Ascending aorta (tissue), 2 donors: ENCODE measurements around the gene CASP9. TPM values are rescaled to one million over a fixed set of nuclear protein-coding genes. Genes with fewer than 3 reads are reported as not detected.
"Not testable (repeated sequence)": the region's sequence is repeated elsewhere in the genome, so short reads cannot be mapped to it uniquely, and the experiment has no call there.

Experiments used
- DNase-seq, 2 donors: peaks; one replicate each; pipeline ENCODE4 v3.0.0-alpha.2; 2019; ENCODE audit warnings: low spot score in 2 of 2
- H3K27ac ChIP-seq, 2 donors: fragments of 200-600 bp; sonication (generic); one replicate each; pipeline ENCODE4 v1.5.1; 2016 to 2017; ENCODE audit warnings: mild to moderate bottlenecking in 1 of 2
- H3K27me3 ChIP-seq: fragments of 200-600 bp; sonication (generic); one replicate; pipeline ENCODE4 v1.5.1; 2017
- H3K36me3 ChIP-seq, 2 donors: fragments of 200-600 bp; sonication (generic); one replicate each; pipeline ENCODE4 v1.5.1; 2016
- H3K4me1 ChIP-seq, 2 donors: fragments of 200-600 bp; sonication (generic); one replicate each; pipeline ENCODE4 v1.5.1; 2016 to 2017; ENCODE audit warnings: mild to moderate bottlenecking in 1 of 2
- H3K4me3 ChIP-seq, 2 donors: fragments of 200-600 bp; sonication (generic); one replicate each; pipeline ENCODE4 v1.5.1; 2016 to 2017; ENCODE audit warnings: mild to moderate bottlenecking in 1 of 2
- H3K9me3 ChIP-seq, 2 donors: fragments of 200-600 bp; sonication (generic); one replicate each; pipeline ENCODE4 v1.5.1; 2016
- intact Hi-C: fragments of 100-400 bp; cut with DNase I; formaldehyde crosslinking; loops from one replicate; pipeline ENCODE4 v1.15.1; 2023
- total RNA-seq: library from RNA; depleted of rRNA; stranded (reverse); fragments of >200 nt; gene quantifications from one replicate; pipeline ENCODE4 v1.1.0, GENCODE V29; 2016
- TF ChIP-seq, protein P1 (sequence below), 3 experiments: fragments of 200-600 bp in 2 of 3; fragments of 450-650 bp in 1 of 3; sonication (generic) in 2 of 3; IDR thresholded peaks; one replicate each; pipeline ENCODE4 v1.5.1; 2016 to 2019; ENCODE audit warnings: antibody characterized with exemption in 3 of 3, mild to moderate bottlenecking in 1 of 3, moderate library complexity in 1 of 3

CASP9 gene
- total RNA-seq, 1 donor from 2014 or later, result 15.5 TPM

GRCh38 chr1:15479654-15480347 lies 44.2 kb downstream of the CASP9 start:
- H3K27me3 ChIP-seq, result no peaks in the 10 kb centered on the region
- TF ChIP-seq, protein P1, sequence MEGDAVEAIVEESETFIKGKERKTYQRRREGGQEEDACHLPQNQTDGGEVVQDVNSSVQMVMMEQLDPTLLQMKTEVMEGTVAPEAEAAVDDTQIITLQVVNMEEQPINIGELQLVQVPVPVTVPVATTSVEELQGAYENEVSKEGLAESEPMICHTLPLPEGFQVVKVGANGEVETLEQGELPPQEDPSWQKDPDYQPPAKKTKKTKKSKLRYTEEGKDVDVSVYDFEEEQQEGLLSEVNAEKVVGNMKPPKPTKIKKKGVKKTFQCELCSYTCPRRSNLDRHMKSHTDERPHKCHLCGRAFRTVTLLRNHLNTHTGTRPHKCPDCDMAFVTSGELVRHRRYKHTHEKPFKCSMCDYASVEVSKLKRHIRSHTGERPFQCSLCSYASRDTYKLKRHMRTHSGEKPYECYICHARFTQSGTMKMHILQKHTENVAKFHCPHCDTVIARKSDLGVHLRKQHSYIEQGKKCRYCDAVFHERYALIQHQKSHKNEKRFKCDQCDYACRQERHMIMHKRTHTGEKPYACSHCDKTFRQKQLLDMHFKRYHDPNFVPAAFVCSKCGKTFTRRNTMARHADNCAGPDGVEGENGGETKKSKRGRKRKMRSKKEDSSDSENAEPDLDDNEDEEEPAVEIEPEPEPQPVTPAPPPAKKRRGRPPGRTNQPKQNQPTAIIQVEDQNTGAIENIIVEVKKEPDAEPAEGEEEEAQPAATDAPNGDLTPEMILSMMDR (IDR thresholded peaks at IDR 0.05), result no peak
- no peak overlapping the region for H3K27ac ChIP-seq
- intact Hi-C loops, result no loop called here
- no peak for DNase-seq
- H3K9me3 ChIP-seq, result no peaks in the 10 kb centered on the region
- no peak overlapping the region for H3K4me3 ChIP-seq
- no peaks in the 10 kb centered on the region for H3K36me3 ChIP-seq
- no peaks in the 10 kb centered on the region for H3K4me1 ChIP-seq

DNA sequence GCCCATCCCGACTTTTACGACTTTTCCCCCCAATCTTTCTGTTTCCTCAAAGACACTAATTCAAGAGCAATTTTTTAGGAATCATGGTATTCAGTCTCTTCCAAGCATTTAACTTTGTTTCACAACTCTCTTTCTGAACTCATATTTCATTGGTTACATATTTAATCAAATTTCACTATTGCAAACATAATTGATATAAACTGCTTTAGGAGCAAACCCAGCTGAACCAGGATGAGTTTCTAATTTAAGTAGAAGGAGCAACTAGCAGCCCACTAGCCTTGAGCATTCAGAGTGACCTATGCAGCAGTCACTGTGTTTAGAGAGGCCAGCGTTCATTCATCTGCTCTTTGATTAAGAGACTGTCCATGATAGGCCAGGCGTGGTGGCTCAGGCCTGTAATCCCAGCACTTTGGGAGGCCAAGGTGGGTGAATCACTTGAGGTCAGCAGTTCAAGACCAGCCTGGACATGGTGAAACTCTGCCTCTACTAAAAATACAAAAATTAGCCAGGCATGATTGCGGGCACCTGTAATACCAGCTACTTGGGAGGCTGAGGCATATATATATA lies 46.3 kb downstream of the CASP9 start:
- H3K27ac ChIP-seq, result no peak overlapping the region
- no peak for DNase-seq
- no peaks in the 10 kb centered on the region for H3K9me3 ChIP-seq
- no peaks in the 10 kb centered on the region for H3K36me3 ChIP-seq
- TF ChIP-seq, protein P1 (IDR thresholded peaks at IDR 0.05), result no peak
- H3K4me3 ChIP-seq, result no peak overlapping the region
- H3K4me1 ChIP-seq, result no peaks in the 10 kb centered on the region
- intact Hi-C loops, result no loop called here
- H3K27me3 ChIP-seq, result no peaks in the 10 kb centered on the region

- H3K27ac ChIP-seq, result no peak overlapping the region
- intact Hi-C loops, result no loop called here
- no peaks in the 10 kb centered on the region for H3K27me3 ChIP-seq
- no peak overlapping the region for H3K4me3 ChIP-seq
- TF ChIP-seq, protein P1 (IDR thresholded peaks at IDR 0.05), result no peak
- no peak for DNase-seq
- no peaks in the 10 kb centered on the region for H3K36me3 ChIP-seq
- H3K4me1 ChIP-seq, result no peaks in the 10 kb centered on the region
- H3K9me3 ChIP-seq, result no peaks in the 10 kb centered on the region
Measured at GRCh38 chr1:15476927-15477326, 47.1 kb downstream of the CASP9 start.

DNA sequence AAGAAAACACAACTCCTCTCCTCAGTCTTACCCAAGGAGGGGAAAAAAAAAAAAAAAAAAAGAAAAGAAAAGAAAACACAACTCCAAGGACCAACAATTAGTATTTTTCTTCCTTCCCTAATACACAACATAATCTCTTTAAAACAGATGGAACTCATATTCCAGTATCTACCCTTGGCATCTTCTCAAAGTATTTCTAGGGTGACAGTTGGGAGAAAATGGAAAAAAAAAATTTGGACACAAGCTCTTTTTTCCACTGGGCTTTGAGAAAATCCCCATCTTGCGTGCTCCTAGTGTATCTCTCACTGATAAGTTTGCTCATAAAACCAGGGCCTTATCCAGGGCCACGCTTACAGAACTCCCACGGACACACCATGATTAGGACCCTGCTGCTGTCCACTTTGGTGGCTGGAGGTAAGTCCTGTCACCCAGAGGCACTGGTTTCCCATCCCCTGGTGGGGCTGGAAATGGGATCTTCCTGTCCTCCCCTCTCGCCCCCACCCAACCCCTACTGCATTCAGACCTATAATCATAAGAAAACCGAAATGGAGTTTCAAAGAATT lies 48.2 kb downstream of the CASP9 start, which contains the start of gene CELA2B:
CELA2B (plus strand) TSS at position 353 of the 563 bp plus-strand sequence; CDS start at position 375, 22 bp downstream.
- DNase-seq, result no peak
- H3K27me3 ChIP-seq, result no peaks in the 10 kb centered on the region
- no peaks in the 10 kb centered on the region for H3K36me3 ChIP-seq
- TF ChIP-seq, protein P1 (IDR thresholded peaks at IDR 0.05), result no peak
- no peaks in the 10 kb centered on the region for H3K4me1 ChIP-seq
- no peak within 1 kb of the TSS for H3K27ac ChIP-seq
- H3K9me3 ChIP-seq, result no peaks in the 10 kb centered on the region
- no peak within 1 kb of the TSS for H3K4me3 ChIP-seq
- intact Hi-C loops, result no loop called here

DNA sequence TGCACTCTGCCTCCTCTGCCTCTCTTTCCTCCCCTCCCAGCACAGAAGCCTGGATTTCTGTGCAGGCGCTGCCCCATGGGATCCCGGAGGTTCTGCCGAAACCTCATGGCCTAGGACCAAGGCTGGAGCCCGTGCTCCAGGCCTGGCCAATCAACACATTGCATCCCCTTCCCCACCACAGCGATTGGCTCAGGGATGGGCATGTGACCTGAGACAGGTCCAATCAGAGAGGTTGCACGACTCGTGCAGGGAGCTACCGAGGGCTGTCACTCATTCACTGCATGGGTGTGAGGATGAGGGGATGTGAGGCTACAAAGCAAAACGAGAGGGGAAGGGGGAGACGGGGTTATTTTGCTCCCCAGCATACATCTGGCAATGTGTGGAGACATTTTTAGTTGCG lies 51.4 kb downstream of the CASP9 start:
- Histone ChIP-seq H3K27me3 (no peaks in the 10 kb centered on the region), H3K9me3 (no peaks in the 10 kb centered on the region), H3K27ac (no peak overlapping the region), H3K4me3 (no peak overlapping the region), H3K36me3 (no peaks in the 10 kb centered on the region), H3K4me1 (no peaks in the 10 kb centered on the region)
- intact Hi-C loops, result no loop called here
- TF ChIP-seq, protein P1 (IDR thresholded peaks at IDR 0.05), result no peak
- DNase-seq, result no peak

DNA sequence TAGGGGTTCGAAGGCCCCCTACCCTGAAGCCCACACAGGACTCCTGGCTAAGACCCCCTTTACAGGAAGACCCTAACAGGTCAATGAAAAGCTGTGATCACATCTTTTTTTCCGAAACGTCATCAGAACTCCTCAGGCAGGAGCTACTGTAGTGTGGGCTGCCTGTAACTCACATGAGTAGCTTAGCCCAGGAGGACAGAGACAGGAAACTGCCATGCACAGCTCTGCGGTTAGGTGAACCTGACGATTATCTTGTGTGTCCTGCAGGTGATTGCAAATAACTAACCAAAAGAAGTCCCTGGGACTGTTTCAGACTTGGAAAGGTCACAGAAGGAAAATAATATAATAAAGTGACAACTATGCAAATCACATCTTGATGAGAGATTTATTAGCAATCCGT lies 52.3 kb downstream of the CASP9 start:
- intact Hi-C loops, H3K9me3 ChIP-seq, H3K4me1 ChIP-seq, H3K27me3 ChIP-seq, H3K4me3 ChIP-seq, DNase-seq, H3K36me3 ChIP-seq, H3K27ac ChIP-seq: not testable (repeated sequence)

DNA sequence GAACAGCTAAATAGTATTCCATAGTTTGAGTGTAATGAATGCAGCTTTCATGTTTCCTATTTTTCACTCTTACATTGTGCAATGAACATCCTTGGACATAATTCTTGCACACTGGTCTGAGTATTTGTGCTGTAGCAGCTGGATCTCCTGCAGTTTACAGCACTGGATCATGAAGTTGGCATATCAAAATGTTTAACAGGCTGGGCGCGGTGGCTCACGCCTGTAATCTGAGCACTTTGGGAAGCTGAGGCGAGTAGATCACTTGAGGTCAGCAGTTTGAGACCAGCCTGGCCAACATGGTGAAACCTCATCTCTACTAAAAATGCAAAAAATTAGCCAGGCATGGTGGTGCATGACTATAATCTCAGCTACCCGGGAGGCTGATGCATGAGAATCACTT lies 52.9 kb downstream of the CASP9 start:
- H3K36me3 ChIP-seq, H3K4me3 ChIP-seq, intact Hi-C loops, DNase-seq, H3K27me3 ChIP-seq, H3K27ac ChIP-seq, H3K9me3 ChIP-seq, H3K4me1 ChIP-seq: not testable (repeated sequence)

GRCh38 chr1:15469821-15470448 lies 54.1 kb downstream of the CASP9 start:
- H3K36me3 ChIP-seq, DNase-seq, H3K4me1 ChIP-seq, H3K4me3 ChIP-seq, intact Hi-C loops, H3K27ac ChIP-seq, H3K9me3 ChIP-seq, H3K27me3 ChIP-seq: not testable (repeated sequence)
